ENCODE data around the gene NOL8. TPM values are rescaled to one million over a fixed set of nuclear protein-coding genes. Genes with fewer than 3 reads are reported as not detected.

NOL8 gene
- total RNA-seq (ENCODE audit: low replicate concordance): 36.5 and 70.7 TPM in 2 replicates

DNA sequence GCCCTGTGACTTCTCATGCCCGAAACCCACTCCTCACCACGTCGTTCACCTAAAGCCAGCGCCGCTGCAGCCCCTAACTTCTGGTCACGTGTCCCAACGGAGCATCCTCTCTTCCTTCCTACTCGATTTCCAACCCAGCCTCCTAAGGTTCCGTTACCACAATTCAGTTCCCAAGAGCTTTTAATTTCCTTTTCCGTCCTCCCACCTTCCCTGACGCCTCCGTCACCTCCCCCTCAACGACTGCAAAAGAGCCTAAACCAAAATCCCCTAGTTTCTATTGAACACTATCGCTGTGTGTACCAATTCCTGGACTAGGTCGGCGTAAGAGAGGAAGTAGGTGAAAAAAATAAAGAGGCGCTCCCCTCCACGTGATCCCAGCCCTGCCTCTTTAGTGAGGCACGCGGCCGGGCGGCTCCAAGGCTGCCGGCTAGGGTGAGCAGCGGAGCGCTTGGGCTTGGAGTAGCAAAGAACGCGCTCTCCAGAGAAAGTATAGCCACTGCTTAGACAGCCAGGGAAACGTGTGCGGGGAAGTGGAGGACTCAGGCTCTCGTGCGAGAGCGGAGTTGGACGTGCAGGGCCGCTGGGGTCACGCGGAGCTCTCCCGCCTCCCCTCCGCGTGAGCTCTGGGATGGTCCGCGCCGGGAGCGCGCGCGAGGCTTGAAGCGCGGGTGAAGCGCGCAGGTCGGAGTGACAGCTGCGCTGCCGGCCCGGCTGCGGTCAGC is at the start of gene NOL8, which contains the start of gene CENPP:
Gene NOL8 (minus strand): TSS at position 82 of the 722 bp plus-strand sequence. CDS start 1,189 bp downstream, outside the sequence.
Gene CENPP (plus strand): TSS at position 685 of the 722 bp plus-strand sequence.
- peak within 1 kb of the TSS; percentile 95 for H3K4me3 ChIP-seq (ENCODE audit: low read depth, low read length)
- DNase-seq (ENCODE audit: low read depth): peak; percentile 92
- TF ChIP-seq, protein P1, sequence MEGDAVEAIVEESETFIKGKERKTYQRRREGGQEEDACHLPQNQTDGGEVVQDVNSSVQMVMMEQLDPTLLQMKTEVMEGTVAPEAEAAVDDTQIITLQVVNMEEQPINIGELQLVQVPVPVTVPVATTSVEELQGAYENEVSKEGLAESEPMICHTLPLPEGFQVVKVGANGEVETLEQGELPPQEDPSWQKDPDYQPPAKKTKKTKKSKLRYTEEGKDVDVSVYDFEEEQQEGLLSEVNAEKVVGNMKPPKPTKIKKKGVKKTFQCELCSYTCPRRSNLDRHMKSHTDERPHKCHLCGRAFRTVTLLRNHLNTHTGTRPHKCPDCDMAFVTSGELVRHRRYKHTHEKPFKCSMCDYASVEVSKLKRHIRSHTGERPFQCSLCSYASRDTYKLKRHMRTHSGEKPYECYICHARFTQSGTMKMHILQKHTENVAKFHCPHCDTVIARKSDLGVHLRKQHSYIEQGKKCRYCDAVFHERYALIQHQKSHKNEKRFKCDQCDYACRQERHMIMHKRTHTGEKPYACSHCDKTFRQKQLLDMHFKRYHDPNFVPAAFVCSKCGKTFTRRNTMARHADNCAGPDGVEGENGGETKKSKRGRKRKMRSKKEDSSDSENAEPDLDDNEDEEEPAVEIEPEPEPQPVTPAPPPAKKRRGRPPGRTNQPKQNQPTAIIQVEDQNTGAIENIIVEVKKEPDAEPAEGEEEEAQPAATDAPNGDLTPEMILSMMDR (IDR thresholded peaks at IDR 0.05; ENCODE audit: insufficient read depth, low read length): no peak

DNA sequence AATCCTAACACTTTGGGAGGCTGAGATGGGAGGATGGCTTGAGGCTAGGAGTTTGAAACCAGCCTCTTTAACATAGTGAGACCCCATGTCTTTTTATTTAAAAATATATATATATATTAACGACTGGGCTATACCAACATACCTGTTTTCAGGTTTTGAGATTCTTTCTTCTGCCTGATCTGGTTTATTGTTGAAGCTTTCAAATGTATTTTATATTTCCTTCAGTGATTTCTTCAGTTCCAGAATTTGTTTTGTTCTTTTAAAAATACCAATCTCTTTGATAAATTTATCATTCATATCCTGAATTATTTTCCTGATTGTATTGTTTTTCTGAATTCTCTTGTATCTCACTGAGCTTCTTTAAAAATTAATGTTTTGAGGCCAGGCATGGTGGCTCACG is 48.0 kb upstream of the NOL8 start:
- no peak overlapping the region for H3K4me3 ChIP-seq (ENCODE audit: low read depth, low read length)
- DNase-seq (ENCODE audit: low read depth): no peak
- TF ChIP-seq, protein P1 (IDR thresholded peaks at IDR 0.05; ENCODE audit: insufficient read depth, low read length): no peak

DNA sequence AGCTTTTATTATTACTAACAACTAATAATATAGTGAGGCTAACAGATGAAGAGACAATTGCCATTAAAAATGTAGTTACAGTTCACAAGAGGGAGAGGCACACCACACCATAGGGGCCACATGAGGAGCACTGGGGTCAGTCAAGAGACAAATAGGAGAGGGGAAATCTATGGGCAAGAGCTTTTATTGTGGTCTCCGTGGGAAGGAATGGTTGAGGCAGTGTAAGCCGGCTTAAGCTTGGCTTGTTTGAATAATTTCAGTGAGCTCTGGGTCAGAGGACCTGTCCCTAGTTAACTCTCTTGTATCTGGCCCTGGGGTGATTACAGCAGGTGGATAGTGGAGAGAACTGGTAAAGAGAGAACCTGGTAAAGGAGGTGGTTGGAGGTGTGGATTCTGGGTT is 43.9 kb upstream of the NOL8 start:
- TF ChIP-seq, protein P1 (IDR thresholded peaks at IDR 0.05; ENCODE audit: insufficient read depth, low read length): no peak
- no peak overlapping the region for H3K4me3 ChIP-seq (ENCODE audit: low read depth, low read length)
- DNase-seq (ENCODE audit: low read depth): no peak

GRCh38 chr9:92360083-92360482 is 34.9 kb upstream of the NOL8 start:
- TF ChIP-seq, protein P1 (IDR thresholded peaks at IDR 0.05; ENCODE audit: insufficient read depth, low read length): no peak
- no peak overlapping the region for H3K4me3 ChIP-seq (ENCODE audit: low read depth, low read length)

DNA sequence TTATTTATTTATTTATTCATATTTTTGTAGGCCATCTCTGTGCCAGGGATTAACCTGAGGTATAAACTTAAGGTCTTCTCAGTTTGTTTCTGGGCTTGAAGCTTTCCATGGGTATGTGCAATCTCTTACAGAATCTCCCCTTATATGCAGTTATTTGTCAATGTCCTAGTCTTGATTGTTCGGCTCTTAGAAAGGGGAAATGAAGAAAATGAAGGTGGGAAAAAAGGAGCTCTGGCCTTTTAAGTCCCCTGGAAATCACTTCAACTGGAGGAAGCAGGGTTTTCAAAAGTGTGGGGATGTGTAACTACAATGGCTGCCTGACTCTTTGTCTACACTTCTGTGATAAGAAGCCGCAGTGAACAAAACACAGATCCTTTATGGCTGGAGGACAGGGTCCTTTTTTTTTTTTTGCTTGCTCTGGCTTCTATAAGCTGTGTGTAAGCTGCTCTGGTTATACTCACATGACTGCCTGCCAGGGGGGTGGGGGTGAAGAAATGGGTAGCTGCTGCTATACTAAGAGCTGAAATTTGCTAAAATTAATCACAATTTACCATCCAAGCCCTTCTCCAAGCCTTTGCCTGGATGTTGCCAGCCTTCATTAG is 34.3 kb upstream of the NOL8 start:
- TF ChIP-seq, protein P1 (IDR thresholded peaks at IDR 0.05; ENCODE audit: insufficient read depth, low read length): no peak
- no peak overlapping the region for H3K4me3 ChIP-seq (ENCODE audit: low read depth, low read length)
- peak; percentile 79 for DNase-seq (ENCODE audit: low read depth)

More at GRCh38 chr9:92360083-92360482, 34.9 kb upstream of the NOL8 start:
- no peak for DNase-seq (ENCODE audit: low read depth)

GRCh38 chr9:92353051-92353450 is 27.9 kb upstream of the NOL8 start:
- no peak overlapping the region for H3K4me3 ChIP-seq (ENCODE audit: low read depth, low read length)
- no peak for DNase-seq (ENCODE audit: low read depth)
- TF ChIP-seq, protein P1 (IDR thresholded peaks at IDR 0.05; ENCODE audit: insufficient read depth, low read length): no peak

All from fibroblast of the aortic adventitia (primary cell).